CD4-positive, alpha-beta memory T cell (primary cell): Measurements from ENCODE around the gene KRABD2.

Source experiments
- CTCF ChIA-PET: fragments of 350-600 bp; sonication (Branson Sonifier 250); formaldehyde crosslinking; loops from one replicate; lab custom pipeline; 2021; ENCODE audit warnings: inconsistent platforms; ENCODE audit not compliant: partially characterized antibody; lab: Charles Lee
- POLR2A ChIA-PET: fragments of 350-600 bp; sonication (Branson Sonifier 250); formaldehyde crosslinking; loops from one replicate; lab custom pipeline; 2021; ENCODE audit not compliant: partially characterized antibody; lab: Charles Lee
- DNase-seq, 5 donors: peaks; one replicate each; pipeline versions ENCODE4 v3.0.0 to v3.0.0-alpha.2; 2020 to 2022; ENCODE audit warnings: mixed read lengths in 1 of 5
- H3K27ac ChIP-seq: one replicate; pipeline ENCODE4 v1.7.0; 2013; ENCODE audit warnings: low read depth, low read length
- H3K27me3 ChIP-seq: 2 replicates; pipeline ENCODE4 v1.7.0; 2013; ENCODE audit warnings: mild to moderate bottlenecking, low read length, moderate library complexity; ENCODE audit not compliant: insufficient read depth
- H3K36me3 ChIP-seq: 2 replicates; pipeline ENCODE4 v1.7.0; 2013; ENCODE audit warnings: mild to moderate bottlenecking, low read length, moderate library complexity; ENCODE audit not compliant: insufficient read depth
- H3K4me1 ChIP-seq: 2 replicates; pipeline ENCODE4 v1.7.0; 2013; ENCODE audit warnings: mild to moderate bottlenecking, low read length, moderate library complexity; ENCODE audit not compliant: insufficient read depth
- H3K4me3 ChIP-seq, 2 donors: one replicate each; pipeline ENCODE4 v1.7.0; 2013; ENCODE audit warnings: low read length in 2 of 2, mild to moderate bottlenecking in 1 of 2
- H3K9me3 ChIP-seq, 2 donors: one replicate each; pipeline ENCODE4 v1.7.0; 2013; ENCODE audit warnings: low read length in 2 of 2, control low read depth in 1 of 2; ENCODE audit not compliant: control insufficient read depth in 1 of 2
- H3K27ac Mint-ChIP-seq, 7 donors: one replicate each; pipeline ENCODE4 v1.8.0; 2020 to 2021; ENCODE audit warnings: mixed read lengths in 7 of 7, mild to moderate bottlenecking in 6 of 7, inconsistent platforms in 3 of 7, moderate library complexity in 3 of 7
- H3K27me3 Mint-ChIP-seq, 2 donors: one replicate each; pipeline ENCODE4 v1.8.0; 2020 to 2021; ENCODE audit warnings: mixed read lengths in 2 of 2
- H3K36me3 Mint-ChIP-seq, 2 donors: one replicate each; pipeline ENCODE4 v1.8.0; 2020 to 2021; ENCODE audit warnings: mixed read lengths in 2 of 2, inconsistent platforms in 1 of 2, mild to moderate bottlenecking in 1 of 2
- H3K4me1 Mint-ChIP-seq, 4 donors: one replicate each; pipeline ENCODE4 v1.8.0; 2020 to 2021; ENCODE audit warnings: mixed read lengths in 4 of 4, mild to moderate bottlenecking in 1 of 4
- H3K4me3 Mint-ChIP-seq, 8 donors: one replicate each; pipeline ENCODE4 v1.8.0; 2020 to 2021; ENCODE audit warnings: mixed read lengths in 8 of 8, mild to moderate bottlenecking in 7 of 8, moderate library complexity in 6 of 8, inconsistent platforms in 3 of 8
- H3K9me3 Mint-ChIP-seq, 8 donors: one replicate each; pipeline ENCODE4 v1.8.0; 2020 to 2021; ENCODE audit warnings: mixed read lengths in 8 of 8, mild to moderate bottlenecking in 5 of 8, inconsistent platforms in 3 of 8, moderate library complexity in 1 of 8
- intact Hi-C: fragments of 100-400 bp; cut with micrococcal nuclease; formaldehyde crosslinking; loops from one replicate; pipeline ENCODE4 v1.15.1; 2023

Gene KRABD2

DNA sequence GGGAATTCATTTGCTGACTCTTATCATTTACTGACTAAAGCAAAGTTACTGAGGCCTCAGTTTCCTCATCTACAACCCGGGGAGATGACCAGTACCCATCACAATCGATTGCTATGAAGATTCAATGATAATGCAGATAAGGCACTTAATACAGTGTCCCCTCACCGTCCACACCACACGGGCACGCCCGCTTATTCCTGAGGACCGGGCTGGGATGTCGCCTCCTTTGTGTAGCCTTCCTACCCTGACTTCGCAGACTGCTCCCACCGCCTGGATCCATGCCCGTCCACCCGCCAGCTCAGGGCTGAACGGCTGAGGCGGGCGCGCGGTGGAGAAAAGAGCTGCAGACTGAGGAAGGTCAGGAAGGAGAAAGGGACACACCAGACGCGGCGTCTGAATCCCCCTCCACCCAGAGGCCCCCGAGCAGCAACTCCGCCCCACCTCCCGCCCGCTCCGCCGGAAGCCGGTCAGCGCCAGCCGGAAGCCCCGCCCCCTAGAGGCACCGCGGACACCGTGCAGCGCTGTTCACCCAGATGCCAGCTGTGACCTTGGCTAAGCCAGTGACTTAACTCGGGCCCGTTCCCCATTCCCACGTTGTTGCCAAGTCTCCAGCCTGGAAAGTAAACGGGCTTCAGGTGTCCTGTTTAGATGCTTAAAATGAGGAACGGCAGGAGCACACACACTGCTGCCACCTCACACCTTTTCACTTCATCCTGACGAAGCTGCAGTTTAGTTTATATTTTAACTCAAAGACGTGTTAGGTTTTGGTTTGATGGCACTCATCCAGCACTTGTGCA, at the start of gene KRABD2:
KRABD2 (minus strand) TSS at position 434 of the 797 bp plus-strand sequence.
- POLR2A ChIA-PET: interaction anchor here (0.8 to 2.3 kb wide), 10 partner anchors 10 to 690 kb away, joined by 3 to 18 read pairs (median 4); partner anchors contain the start of genes CTC1, NDEL1 and SLC25A35
- Histone ChIP-seq H3K4me3 (peak within 1 kb of the TSS; percentile 86 to 97), H3K9me3 (no peaks in the 10 kb centered on the region), H3K27ac (peak within 1 kb of the TSS; percentile 85), H3K36me3 (peaks cover 44% of the 10 kb centered on the region), H3K4me1 (peaks cover 43% of the 10 kb centered on the region), H3K27me3 (no peaks in the 10 kb centered on the region)
- H3K36me3 Mint-ChIP-seq: peaks cover 39 to 59% of the 10 kb centered on the region in 2 donors
- H3K4me1 Mint-ChIP-seq: peaks cover 28 to 66% (median 47%) of the 10 kb centered on the region in 4 donors
- H3K4me3 Mint-ChIP-seq: peak within 1 kb of the TSS; percentile 88 to 91 (median 90)
- no peaks in the 10 kb centered on the region for H3K27me3 Mint-ChIP-seq
- CTCF ChIA-PET: interaction anchor here (0.6 to 2.1 kb wide), 19 partner anchors 11 to 580 kb away, joined by 3 to 11 read pairs (median 4); partner anchors contain the start of gene SLC25A35
- DNase-seq: peak; percentile 84 to 91 (median 86)
- intact Hi-C loops: loop anchor here (5.0 kb wide), 1 partner anchor 239 kb away; no protein-coding TSS in a partner anchor
- H3K9me3 Mint-ChIP-seq: no peaks in the 10 kb centered on the region
- peak within 1 kb of the TSS; percentile 87 to 93 (median 92) for H3K27ac Mint-ChIP-seq

GRCh38 chr17:8421571-8421970, 45.1 kb upstream of the KRABD2 start:
- DNase-seq: no peak
- intact Hi-C loops: no loop called here
- H3K9me3 Mint-ChIP-seq: no peaks in the 10 kb centered on the region
- H3K4me3 Mint-ChIP-seq: no peak overlapping the region
- Histone ChIP-seq H3K27ac (no peak overlapping the region), H3K4me3 (no peak overlapping the region), H3K4me1 (no peaks in the 10 kb centered on the region), H3K36me3 (no peaks in the 10 kb centered on the region), H3K9me3 (no peaks in the 10 kb centered on the region), H3K27me3 (peaks cover 5% of the 10 kb centered on the region)
- H3K4me1 Mint-ChIP-seq: no peaks in the 10 kb centered on the region
- CTCF ChIA-PET: interaction anchor here (1.0 to 2.2 kb wide), 4 partner anchors 10 to 14 kb away, joined by 4 to 9 read pairs (median 7); partner anchors contain the start of gene NDEL1
- no peak overlapping the region for H3K27ac Mint-ChIP-seq
- POLR2A ChIA-PET: interaction anchor here (0.5 kb wide), 1 partner anchor 40 kb away, joined by 3 read pairs; no protein-coding TSS in a partner anchor
- H3K27me3 Mint-ChIP-seq: peaks cover 22 to 26% of the 10 kb centered on the region in 2 donors
- no peaks in the 10 kb centered on the region for H3K36me3 Mint-ChIP-seq

DNA sequence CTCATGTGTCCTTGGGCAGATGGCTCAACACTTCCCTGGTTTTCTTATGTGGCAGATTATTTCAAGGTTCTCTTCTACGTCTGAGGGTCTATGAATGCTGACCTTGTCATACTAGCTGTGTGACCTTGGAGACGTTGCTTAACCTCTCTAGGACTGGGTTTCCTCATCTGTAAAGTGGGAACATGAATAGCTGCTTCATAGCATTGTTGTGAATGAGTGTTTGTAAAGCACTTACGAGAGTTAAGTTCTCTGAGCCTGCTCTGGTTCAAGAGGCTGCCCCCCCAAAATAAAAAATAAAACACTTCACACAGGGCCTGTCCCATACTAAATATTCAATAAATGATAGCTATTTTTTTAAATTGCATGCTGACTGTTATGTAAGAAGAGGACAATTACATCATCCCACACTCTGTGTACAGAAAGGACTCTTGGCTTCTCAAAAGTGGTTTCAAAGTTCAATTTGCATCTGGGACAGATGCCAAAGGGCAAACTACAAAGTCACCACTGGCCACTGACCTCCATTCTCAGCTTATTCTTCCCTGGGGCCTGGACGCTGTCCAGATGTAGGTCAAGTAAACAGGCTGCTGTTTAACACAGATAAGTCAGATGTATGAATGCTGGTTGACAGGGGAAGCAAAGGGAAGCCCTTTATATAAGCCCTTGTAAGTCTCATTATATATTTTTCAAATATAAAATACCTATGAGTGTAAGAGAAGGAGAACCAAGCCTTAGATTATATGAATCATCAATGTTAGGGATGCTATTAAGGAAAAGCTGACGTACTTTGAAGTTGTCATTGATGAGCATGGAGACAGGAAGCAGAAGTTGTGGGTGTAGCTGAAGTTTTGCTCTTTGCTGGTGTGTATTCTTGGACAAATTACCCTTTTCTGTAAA, 43.8 kb upstream of the KRABD2 start:
- Histone ChIP-seq H3K4me1 (no peaks in the 10 kb centered on the region), H3K4me3 (no peak overlapping the region), H3K27me3 (peaks cover 5% of the 10 kb centered on the region), H3K9me3 (no peaks in the 10 kb centered on the region), H3K27ac (no peak overlapping the region), H3K36me3 (no peaks in the 10 kb centered on the region)
- peaks cover 27 to 30% of the 10 kb centered on the region in 2 donors for H3K27me3 Mint-ChIP-seq
- CTCF ChIA-PET: interaction anchor here (0.9 to 2.2 kb wide), 6 partner anchors 8 to 325 kb away, joined by 4 to 9 read pairs (median 6); partner anchors contain the start of gene NDEL1
- no peak overlapping the region for H3K27ac Mint-ChIP-seq
- intact Hi-C loops: no loop called here
- DNase-seq: no peak
- no peak overlapping the region for H3K4me3 Mint-ChIP-seq
- POLR2A ChIA-PET: no interaction called here
- no peaks in the 10 kb centered on the region for H3K36me3 Mint-ChIP-seq
- H3K4me1 Mint-ChIP-seq: peaks cover 0 to 2% (median 0%) of the 10 kb centered on the region in 4 donors
- no peaks in the 10 kb centered on the region for H3K9me3 Mint-ChIP-seq

DNA sequence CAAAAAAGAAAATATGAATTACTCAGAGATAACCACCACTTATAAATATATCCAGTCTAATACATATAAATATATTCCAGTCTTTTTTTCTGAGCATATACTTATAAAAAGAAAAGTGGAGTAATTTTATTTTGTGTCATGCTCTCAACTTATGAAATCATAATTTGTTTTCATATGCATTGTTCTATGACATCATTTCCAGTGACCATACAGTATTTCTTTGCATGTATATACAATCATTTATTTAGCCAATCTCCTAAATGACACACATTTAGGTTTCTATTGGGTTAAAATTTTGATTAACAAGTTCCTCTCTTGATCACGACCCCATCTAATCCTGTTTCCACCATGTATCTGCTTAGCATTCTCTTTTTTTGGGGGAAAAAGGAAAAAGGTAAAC, 42.8 kb upstream of the KRABD2 start:
- no peak overlapping the region for H3K4me3 ChIP-seq
- H3K36me3 ChIP-seq: no peaks in the 10 kb centered on the region
- peaks cover 5% of the 10 kb centered on the region for H3K27me3 ChIP-seq
- Mint-ChIP-seq H3K36me3 (no peaks in the 10 kb centered on the region), H3K4me1 (peaks cover 0 to 2% (median 0%) of the 10 kb centered on the region in 4 donors), H3K9me3 (no peaks in the 10 kb centered on the region), H3K27ac (no peak overlapping the region), H3K4me3 (no peak overlapping the region), H3K27me3 (peaks cover 23 to 30% of the 10 kb centered on the region in 2 donors)
- no peak overlapping the region for H3K27ac ChIP-seq
- CTCF ChIA-PET: interaction anchor here (2.0 to 2.2 kb wide), 2 partner anchors 9 to 11 kb away, joined by 4 to 9 read pairs; no protein-coding TSS in a partner anchor
- POLR2A ChIA-PET: no interaction called here
- no peak for DNase-seq
- intact Hi-C loops: no loop called here
- no peaks in the 10 kb centered on the region for H3K4me1 ChIP-seq
- no peaks in the 10 kb centered on the region for H3K9me3 ChIP-seq

- no peaks in the 10 kb centered on the region for H3K9me3 Mint-ChIP-seq
- ChIA-PET POLR2A (no interaction called here), CTCF (interaction anchor here (1.7 to 2.0 kb wide), 2 partner anchors 9 to 10 kb away, joined by 4 read pairs; no protein-coding TSS in a partner anchor)
- H3K4me1 Mint-ChIP-seq: peaks cover 2 to 4% (median 3%) of the 10 kb centered on the region in 4 donors
- intact Hi-C loops: no loop called here
- Histone ChIP-seq H3K27me3 (peaks cover 5% of the 10 kb centered on the region), H3K4me3 (no peak overlapping the region), H3K9me3 (no peaks in the 10 kb centered on the region), H3K36me3 (no peaks in the 10 kb centered on the region), H3K27ac (no peak overlapping the region), H3K4me1 (peaks cover 5% of the 10 kb centered on the region)
- H3K27ac Mint-ChIP-seq: no peak overlapping the region
- no peak for DNase-seq
- no peak overlapping the region for H3K4me3 Mint-ChIP-seq
- no peaks in the 10 kb centered on the region for H3K36me3 Mint-ChIP-seq
- H3K27me3 Mint-ChIP-seq: peaks cover 21 to 29% of the 10 kb centered on the region in 2 donors
Observed at GRCh38 chr17:8418471-8418870, 42.0 kb upstream of the KRABD2 start.

- peaks cover 18 to 27% of the 10 kb centered on the region in 2 donors for H3K27me3 Mint-ChIP-seq
- H3K36me3 Mint-ChIP-seq: no peaks in the 10 kb centered on the region
- no peak overlapping the region for H3K4me3 Mint-ChIP-seq
- H3K27ac ChIP-seq: no peak overlapping the region
- no peaks in the 10 kb centered on the region for H3K9me3 ChIP-seq
- H3K4me1 Mint-ChIP-seq: peaks cover 7 to 9% (median 9%) of the 10 kb centered on the region in 4 donors
- intact Hi-C loops: no loop called here
- no peak overlapping the region for H3K27ac Mint-ChIP-seq
- ChIA-PET POLR2A (no interaction called here), CTCF (interaction anchor here (1.7 kb wide), 1 partner anchor 10 kb away, joined by 4 read pairs; no protein-coding TSS in a partner anchor)
- no peak for DNase-seq
- peaks cover 12% of the 10 kb centered on the region for H3K4me1 ChIP-seq
- H3K27me3 ChIP-seq: peaks cover 5% of the 10 kb centered on the region
- no peaks in the 10 kb centered on the region for H3K36me3 ChIP-seq
- H3K4me3 ChIP-seq: no peak overlapping the region
- no peaks in the 10 kb centered on the region for H3K9me3 Mint-ChIP-seq
Observed at GRCh38 chr17:8417806-8418205, 41.3 kb upstream of the KRABD2 start.
